ENCODE results near the gene CLCN7.
"Not testable (repeated sequence)": the region's sequence is repeated elsewhere in the genome, so short reads cannot be mapped to it uniquely, and the experiment has no call there.

The CLCN7 gene

DNA sequence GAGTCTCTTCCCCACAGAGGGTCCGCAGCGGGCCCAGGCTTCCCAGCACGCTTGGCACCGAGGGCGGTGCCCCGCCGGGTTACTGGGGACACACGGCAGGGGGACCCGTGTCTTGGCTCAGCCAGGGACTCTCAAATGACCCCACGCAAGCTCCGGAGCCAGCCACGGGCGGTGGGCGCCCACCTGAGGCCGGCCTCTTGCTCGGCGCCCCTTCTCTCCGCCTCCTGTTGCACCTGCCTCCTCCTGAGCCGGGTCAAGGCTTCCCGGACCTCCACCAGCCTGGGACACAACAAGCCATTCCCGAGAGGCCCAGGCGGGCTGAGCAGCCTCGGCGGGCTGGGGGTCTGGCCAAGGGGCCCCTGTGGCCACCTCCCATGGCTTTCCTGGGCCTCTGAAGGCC is 32.1 kb downstream of the CLCN7 start:
- no peak for DNase-seq

DNA sequence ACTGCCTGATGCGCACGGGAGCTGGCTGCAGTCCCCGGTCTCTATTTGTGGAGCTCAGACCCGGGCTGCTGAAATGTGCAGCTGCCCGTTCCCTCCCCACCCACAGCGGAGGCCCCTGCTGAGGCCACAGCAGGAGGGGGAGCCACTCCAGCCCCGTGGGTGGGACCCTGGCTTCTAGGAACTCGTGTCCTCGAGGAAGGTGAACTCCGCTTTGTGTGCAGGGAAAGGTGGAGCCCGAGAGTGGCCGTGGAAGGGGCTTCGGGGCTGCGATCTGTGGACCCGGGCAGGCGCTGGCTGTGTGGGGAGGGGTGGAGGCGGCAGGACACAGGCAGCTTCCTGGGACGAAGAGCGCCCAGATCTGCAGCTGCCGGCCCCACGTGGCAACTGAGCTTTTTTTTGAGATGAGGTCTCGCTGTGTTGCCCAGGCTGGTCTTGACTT is 33.4 kb downstream of the CLCN7 start:
- no peak for DNase-seq

GRCh38 chr16:1439699-1440074 is 35.1 kb downstream of the CLCN7 start:
- not testable (repeated sequence) for DNase-seq

DNA sequence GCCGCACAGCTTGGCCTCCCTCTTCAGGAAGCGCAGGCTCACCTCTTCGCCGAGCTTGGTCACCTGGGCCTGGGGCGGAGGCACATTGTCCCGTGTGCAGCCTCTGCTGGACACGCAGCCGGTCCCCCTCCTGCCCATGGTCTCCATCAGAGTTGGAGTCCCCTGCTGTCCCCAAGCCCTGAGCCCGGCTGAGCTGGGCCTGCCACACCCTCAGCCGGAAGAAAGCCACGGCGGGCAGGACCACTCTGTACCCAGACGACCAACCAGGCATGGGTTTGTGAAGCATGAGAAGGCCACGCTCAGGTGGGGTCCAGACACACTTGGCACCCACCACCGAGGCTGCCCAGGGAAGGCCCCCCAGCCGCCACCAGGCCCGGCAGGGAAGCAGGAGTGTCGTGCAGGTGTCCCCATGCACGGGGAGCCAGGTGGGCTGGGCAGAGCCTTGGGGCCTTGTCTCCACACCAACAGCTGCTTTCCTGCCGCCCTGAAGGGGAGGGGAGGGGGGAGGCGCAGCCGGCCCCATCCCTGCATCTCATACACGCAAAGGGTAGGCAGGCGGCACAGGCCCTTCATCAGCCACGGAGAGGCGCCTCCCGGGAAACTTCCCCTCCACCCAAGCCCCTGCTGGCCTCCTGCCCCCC is 35.6 kb downstream of the CLCN7 start:
- DNase-seq, result no peak

DNA sequence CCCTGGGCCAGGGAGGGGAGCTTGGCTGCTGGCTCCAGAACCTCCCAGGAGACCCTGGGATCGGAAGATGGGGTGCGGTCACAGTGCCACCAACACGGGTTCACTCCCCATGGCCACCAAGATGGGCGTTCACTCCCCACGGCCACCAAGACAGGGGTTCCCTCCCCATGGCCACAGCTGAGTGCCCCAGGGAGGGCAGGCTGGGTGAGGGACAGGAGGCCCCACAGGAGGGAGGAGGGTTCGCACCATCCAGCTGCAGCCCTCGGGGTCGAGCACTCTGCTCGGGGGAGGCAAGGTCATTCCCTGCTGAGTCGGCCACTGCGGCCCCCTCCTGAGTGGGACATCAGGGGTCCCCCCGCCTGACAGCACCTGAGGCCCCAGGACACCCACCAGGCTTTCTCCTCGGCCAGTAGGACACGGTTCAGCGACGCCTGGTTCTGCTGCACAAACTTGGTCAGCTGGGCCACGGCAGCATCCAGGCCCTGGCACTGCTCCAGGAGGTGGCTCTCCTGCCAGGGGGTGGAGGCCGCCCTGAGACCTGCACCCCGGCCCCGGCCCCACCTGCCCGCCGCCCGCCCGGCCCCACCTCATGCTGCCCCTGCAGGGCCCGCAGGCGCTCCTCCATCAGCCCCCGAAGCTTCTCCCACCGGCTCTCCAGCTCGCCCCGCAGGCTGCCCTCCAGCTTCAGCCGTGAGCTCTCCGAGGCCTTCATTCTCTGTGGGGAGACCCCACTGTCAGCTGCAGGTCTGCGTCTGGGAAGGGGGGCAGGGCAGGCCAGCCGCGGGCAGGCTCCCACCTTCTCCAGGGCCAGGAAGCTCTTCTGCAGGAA is 36.4 kb downstream of the CLCN7 start:
- no peak for DNase-seq

DNA sequence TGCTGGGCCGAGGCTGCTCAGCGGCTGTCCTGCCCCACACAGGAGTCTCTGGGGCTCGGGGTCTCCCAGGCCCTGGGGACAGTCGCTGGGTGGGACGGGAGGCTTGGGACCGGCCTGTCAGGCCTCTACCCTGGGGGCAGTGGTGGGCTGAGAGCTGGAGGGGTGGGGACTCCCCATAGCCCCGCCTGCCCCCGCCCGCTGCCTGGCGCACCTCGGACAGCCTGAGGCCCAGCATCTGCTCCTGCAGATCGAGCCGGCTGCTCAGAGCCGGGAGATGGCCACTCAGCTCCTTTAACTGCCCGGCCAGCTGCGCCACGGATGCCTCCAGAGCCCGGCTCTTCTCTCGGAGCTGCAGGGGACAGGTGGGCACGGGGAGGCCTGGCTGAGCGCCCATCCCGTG is 37.2 kb downstream of the CLCN7 start:
- no peak for DNase-seq

DNA sequence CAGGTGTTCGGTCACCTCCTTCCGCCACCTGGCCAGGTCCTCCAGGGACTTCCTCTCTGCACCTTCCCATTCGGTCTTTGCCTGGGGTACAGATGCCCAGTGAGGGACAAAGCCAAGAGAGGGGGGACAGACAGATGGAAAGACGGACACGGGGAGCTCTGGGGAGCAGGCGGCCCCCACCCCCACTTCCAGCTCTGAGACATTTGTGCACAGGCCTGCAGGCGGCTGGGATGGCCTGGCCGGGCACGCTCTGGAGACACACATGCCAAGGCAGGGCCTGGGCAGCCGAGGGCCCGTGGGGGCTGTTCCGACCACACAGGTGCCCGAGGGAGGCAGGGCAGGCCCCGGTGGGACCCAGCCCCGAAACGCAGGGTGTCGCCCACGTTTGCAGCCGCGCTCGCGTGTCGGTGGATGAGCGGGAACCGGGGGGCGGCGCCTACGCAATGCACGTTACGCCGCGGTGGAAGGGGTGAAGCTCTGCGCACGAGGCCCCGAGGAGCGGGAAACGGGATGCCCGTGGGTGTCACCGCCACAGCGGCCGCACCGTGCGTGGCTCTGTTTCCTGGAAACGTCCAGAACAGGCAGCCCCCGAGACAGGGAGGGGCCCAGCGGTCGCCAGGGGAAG is 38.0 kb downstream of the CLCN7 start:
- DNase-seq, result no peak

- no peak for DNase-seq
These were observed 38.7 kb downstream of the CLCN7 start for GRCh38 chr16:1435921-1436697.

- no peak for DNase-seq
These were observed 39.9 kb downstream of the CLCN7 start for GRCh38 chr16:1434644-1435592.

DNA sequence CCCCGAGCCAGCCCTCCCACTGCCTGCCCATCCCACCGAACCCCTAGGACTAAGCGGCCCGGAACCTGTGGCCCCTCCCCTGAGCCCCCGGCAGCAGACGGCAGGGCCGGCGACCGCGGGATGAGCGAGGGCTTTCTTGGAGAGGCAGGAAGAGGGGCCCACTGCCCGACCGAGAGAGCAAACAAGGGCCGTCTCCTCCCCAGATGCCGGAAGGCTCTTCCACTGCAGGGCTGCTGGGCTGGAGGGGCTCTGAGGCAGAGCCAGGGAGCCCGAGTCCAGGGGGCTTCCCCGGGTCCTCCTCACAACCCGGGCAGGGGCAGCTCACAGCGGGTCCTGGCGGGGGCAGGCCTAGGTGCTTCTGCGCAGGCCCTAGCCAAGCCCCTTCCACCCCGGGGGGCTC is 41.1 kb downstream of the CLCN7 start:
- no peak for DNase-seq

DNA sequence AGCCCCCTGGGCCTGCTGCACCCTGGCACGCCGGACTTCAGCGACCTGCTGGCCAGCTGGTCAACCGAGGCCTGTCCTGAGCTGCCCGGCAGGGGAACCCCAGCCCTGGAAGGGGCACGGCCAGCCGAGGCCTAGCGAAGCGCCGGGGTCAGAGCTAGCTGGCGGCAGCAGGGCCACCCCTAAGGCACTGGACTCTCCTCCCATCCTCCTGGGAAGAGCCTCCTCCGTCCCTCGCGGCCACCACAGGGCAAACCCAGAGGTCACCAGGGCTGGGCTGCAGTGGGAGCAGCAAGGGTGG is 41.6 kb downstream of the CLCN7 start:
- DNase-seq, result no peak

DNA sequence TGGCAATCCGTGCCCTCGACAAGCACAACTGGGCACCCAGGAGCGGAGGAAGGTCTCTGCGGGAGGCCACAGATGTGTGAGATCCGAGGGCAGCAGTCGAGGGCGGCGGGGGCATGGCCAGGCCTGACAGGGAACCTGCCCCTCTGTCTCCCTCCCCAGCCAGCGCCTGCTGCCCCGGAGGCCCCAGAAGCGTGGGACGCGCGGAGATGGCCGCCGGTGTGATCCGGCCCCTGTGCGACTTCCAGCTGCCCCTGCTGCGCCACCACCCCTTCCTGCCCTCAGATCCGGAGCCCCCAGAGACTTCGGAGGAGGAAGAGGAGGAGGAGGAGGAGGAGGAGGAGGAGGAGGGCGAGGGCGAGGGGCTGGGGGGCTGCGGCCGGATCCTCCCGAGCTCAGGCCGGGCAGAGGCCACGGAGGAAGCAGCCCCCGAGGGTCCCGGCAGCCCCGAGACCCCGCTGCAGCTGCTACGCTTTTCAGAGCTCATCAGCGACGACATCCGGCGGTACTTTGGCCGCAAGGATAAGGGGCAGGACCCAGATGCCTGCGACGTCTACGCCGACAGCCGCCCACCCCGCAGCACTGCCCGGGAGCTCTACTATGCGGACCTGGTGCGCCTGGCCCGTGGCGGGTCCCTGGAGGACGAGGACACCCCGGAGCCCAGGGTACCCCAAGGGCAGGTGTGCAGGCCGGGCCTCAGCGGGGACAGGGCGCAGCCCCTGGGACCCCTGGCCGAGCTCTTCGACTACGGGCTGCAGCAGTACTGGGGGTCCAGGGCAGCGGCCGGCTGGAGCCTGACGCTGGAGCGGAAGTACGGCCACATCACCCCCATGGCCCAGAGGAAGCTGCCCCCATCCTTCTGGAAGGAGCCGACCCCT is 42.2 kb downstream of the CLCN7 start:
- DNase-seq, result no peak

GRCh38 chr16:1431497-1432270 is 43.1 kb downstream of the CLCN7 start:
- DNase-seq, result no peak

DNA sequence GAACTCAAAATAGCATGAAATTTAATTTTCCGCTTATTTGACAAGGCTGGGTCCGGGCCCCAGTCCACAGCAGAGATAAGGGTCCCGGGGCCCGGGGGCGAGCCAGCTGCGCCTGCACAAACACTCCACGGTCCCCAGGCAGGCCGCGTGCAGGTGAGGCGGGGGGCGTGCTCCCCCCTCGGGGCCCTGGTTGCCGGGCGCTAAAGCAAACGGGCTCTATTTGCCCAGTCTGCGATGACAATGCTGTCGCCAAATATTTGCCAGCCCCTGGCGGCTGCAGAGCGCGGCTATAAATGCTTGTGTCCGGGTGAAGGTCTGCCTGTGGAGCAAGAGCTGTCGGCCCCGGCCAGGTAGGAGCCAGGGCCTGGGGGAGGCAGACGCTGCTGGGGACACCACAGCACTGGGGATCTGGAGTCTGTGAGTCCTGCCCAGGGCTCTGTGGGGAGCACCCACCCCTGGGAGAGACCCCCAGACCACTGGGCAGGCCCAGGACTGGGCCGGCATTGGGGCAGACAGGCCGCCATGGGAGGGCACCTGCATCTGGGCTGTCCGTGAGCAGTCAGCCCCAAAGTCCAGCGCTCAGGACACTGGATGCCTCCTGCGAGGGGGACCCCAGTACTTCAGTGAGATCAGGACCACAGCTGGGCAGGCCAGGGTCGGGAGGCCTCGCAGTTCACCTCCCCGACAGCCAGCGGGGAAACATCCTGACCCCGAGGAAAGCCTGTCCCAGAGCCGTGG is 43.9 kb downstream of the CLCN7 start, which contains the start of gene PERCC1:
TSS of gene PERCC1 (plus strand) at position 320 of the 738 bp plus-strand sequence. CDS start 1,516 bp downstream, outside the sequence.
- peak; percentile 58 for DNase-seq

DNA sequence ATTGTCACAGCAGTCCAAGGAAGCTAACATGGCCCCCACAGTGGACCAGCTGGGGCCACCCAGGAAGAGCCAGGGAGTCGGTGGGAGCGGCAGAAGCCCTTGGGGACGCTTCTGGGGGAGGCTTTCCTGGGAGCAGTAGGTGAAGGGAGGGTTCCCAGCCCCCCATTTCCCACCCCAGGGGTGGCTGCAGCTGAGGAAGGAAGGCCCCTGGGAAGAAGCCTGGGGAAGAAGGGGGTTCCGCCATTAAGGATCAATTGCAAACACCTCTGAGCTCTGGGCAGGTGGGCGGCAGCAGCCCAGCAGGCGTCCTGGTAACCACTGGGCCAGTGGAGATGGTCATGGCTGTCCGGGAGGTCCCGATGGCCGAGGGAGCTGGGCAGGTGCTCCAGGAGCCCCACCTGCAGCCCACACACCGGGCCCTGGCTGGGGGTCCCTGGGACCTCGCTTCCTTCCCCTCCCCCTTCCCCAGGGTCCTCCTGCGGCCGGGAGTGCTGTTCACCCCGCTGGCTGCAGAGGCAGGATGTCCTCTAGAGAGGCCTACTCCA is 44.5 kb downstream of the CLCN7 start:
- DNase-seq, result no peak

DNA sequence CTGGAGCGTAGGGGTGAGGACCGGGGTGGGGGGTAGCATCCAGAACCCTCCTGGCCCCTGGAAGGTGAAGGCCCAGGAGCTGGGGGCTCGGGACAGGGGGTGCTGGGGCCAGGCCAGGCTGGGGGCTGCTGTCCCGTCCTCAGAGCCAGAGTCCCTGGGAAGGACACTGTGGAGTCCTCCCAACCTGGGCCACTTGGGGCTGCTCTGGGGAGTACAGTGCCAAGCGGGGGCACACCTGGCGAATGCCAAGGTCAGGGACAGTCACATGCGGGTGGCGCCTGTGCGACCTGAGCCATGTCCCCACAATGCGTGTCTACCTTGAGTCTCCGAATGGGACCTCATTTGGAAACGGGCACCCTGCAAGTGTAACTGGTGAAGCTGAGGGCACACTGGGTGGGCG is 45.2 kb downstream of the CLCN7 start:
- no peak for DNase-seq

DNA sequence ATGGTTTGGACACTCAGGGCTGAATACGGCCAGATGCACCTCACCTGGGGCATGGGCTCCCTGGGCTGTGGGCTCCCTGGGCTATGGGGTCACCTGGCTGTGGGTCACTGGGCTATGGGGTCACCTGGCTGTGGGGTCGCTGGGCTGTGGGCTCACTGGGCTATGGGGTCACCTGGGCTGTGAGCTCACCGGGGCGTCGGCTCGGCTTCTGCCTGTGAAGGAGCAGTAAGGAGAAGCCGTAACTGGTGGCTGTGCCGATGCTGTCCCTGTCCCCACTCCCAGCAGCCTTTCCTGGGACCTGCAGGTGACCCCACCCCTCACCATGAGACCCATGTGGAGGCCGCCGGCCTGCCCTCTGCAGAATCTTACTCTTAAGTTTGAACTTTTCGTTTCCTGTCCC is 45.8 kb downstream of the CLCN7 start:
- no peak for DNase-seq

DNA sequence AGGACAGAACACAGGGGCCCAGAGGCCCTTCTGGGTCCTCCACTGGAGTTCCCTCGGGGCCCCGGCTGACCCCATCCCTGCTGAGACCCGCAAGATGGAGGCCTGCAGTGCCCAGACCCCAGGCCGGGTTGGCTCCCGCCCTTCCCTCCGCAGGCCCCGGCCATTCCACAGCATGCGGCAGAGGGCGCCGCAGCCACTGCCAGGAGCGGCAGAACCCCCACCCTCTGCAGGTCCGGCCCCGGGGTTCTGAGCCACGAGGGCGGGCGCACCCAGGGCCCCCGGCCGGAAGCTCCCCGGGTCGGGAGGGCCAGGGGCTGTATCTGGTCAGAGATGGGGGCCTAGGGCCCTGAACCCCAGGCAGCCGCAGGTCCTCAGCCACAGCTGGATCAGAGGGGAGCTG is 46.3 kb downstream of the CLCN7 start:
- no peak for DNase-seq
